H1 (cell line): ENCODE results near the gene SOBP. TPM values are rescaled to one million over a fixed set of nuclear protein-coding genes. Genes with fewer than 3 reads are reported as not detected.

Experiments
- CTCF ChIA-PET: fragments of 300-600 bp; sonication (Branson Sonifier 250); formaldehyde crosslinking; loops from one replicate; lab custom pipeline; 2021; ENCODE audit not compliant: partially characterized antibody; lab: Charles Lee
- POLR2A ChIA-PET: fragments of 300-600 bp; sonication (Branson Sonifier 250); formaldehyde crosslinking; loops from one replicate; lab custom pipeline; 2021; ENCODE audit warnings: inconsistent platforms; ENCODE audit not compliant: partially characterized antibody; lab: Charles Lee
- DNase-seq, 2 experiments: peaks; one replicate each; pipeline versions ENCODE4 v3.0.0 to v3.0.0-alpha.2; 2010 to 2022; ENCODE audit warnings: low spot score in 2 of 2, low read depth in 1 of 2, mixed read lengths in 1 of 2
- FAIRE-seq: peaks from 2 replicates; lab custom pipeline; 2011; peaks lifted over from hg19 to GRCh38; lab: Jason Lieb, UNC
- H2AFZ ChIP-seq: 2 replicates; pipeline ENCODE4 v1.8.1; 2012; ENCODE audit warnings: low read length, inconsistent platforms
- H2AK5ac ChIP-seq: 2 replicates; pipeline ENCODE4 v1.6.1; 2013; ENCODE audit warnings: low read depth, low read length
- H2BK120ac ChIP-seq: replicated peaks from 2 replicates; pipeline ENCODE3; 2013; ENCODE audit warnings: low read depth, low read length, inconsistent platforms
- H2BK12ac ChIP-seq: 2 replicates; pipeline ENCODE4 v1.6.1; 2013; ENCODE audit warnings: low read depth, low read length
- H2BK15ac ChIP-seq: 2 replicates; pipeline ENCODE4 v1.6.1; 2013; ENCODE audit warnings: low read length
- H2BK20ac ChIP-seq: 2 replicates; pipeline ENCODE4 v1.6.1; 2013; ENCODE audit warnings: low read length
- H2BK5ac ChIP-seq: 2 replicates; pipeline ENCODE4 v1.6.1; 2013; ENCODE audit warnings: low read depth, low read length
- H3K14ac ChIP-seq: 2 replicates; pipeline ENCODE4 v1.6.1; 2013; ENCODE audit warnings: inconsistent platforms; ENCODE audit not compliant: insufficient read length
- H3K18ac ChIP-seq: 2 replicates; pipeline ENCODE4 v1.6.1; 2013; ENCODE audit warnings: low read length; ENCODE audit errors: extremely low read depth
- H3K23ac ChIP-seq: 2 replicates; pipeline ENCODE4 v1.6.1; 2013; ENCODE audit warnings: inconsistent platforms; ENCODE audit not compliant: insufficient read length
- H3K23me2 ChIP-seq: 2 replicates; pipeline ENCODE4 v1.6.1; 2013; ENCODE audit warnings: low read depth, low read length
- H3K27ac ChIP-seq: 2 replicates; pipeline ENCODE4 v1.6.1; 2011; ENCODE audit warnings: low read depth, low read length, inconsistent platforms
- H3K27me3 ChIP-seq, 4 experiments: replicated peaks in 1 of 4; 1 replicate in 1 of 4; 2 replicates in 3 of 4; pipeline versions ENCODE4 v1.6.1 to v1.8.1; 2011 to 2013; ENCODE audit warnings: low read length in 3 of 4, mild to moderate bottlenecking in 3 of 4, inconsistent platforms in 2 of 4, mixed read lengths in 2 of 4, moderate library complexity in 1 of 4; ENCODE audit not compliant: control insufficient read depth in 3 of 4, insufficient read depth in 3 of 4; ENCODE audit errors: extremely low read depth in 1 of 4
- H3K36me3 ChIP-seq, 4 experiments: 2 replicates each; pipeline versions ENCODE4 v1.6.1 to v1.8.1; 2011 to 2013; ENCODE audit warnings: mild to moderate bottlenecking in 4 of 4, low read length in 3 of 4, moderate library complexity in 2 of 4, control low read depth in 1 of 4, inconsistent platforms in 1 of 4; ENCODE audit not compliant: insufficient read depth in 4 of 4, control insufficient read depth in 2 of 4
- H3K4ac ChIP-seq: replicated peaks from 2 replicates; pipeline ENCODE3; 2013; ENCODE audit warnings: low read length, low read depth, mixed read lengths, inconsistent platforms; ENCODE audit not compliant: insufficient read length
- H3K4me1 ChIP-seq, 4 experiments: replicated peaks in 1 of 4; 1 replicate in 1 of 4; 2 replicates in 3 of 4; pipeline versions ENCODE4 v1.6.1 to v1.8.1; 2011 to 2013; ENCODE audit warnings: low read length in 3 of 4, inconsistent platforms in 2 of 4, mixed read lengths in 1 of 4; ENCODE audit not compliant: insufficient read depth in 4 of 4, control insufficient read depth in 3 of 4
- H3K4me2 ChIP-seq, 2 experiments: 2 replicates each; pipeline versions ENCODE4 v1.6.1 to v1.8.1; 2011 to 2013; ENCODE audit warnings: low read depth in 2 of 2, low read length in 2 of 2, control low read depth in 1 of 2, inconsistent platforms in 1 of 2, mild to moderate bottlenecking in 1 of 2; ENCODE audit not compliant: insufficient read depth in 1 of 2
- H3K4me3 ChIP-seq, 4 experiments: fragments of 200-600, 300-600 bp in 1 of 4; sonication (generic), shearing (Covaris generic), sonication (Bioruptor Twin) in 1 of 4; 2 replicates each; pipeline versions ENCODE4 v1.5.1 to v1.8.1; 2011 to 2016; ENCODE audit warnings: low read length in 4 of 4, low read depth in 3 of 4, control low read depth in 2 of 4, inconsistent platforms in 2 of 4, mild to moderate bottlenecking in 2 of 4, mixed read lengths in 1 of 4, moderate library complexity in 1 of 4; ENCODE audit not compliant: insufficient read depth in 2 of 4; ENCODE audit errors: extremely low read depth in 1 of 4
- H3K56ac ChIP-seq: replicated peaks from 2 replicates; pipeline ENCODE3; 2013; ENCODE audit warnings: low read depth, mild to moderate bottlenecking, mixed read lengths, low read length, inconsistent platforms; ENCODE audit not compliant: insufficient read length
- H3K79me1 ChIP-seq: 2 replicates; pipeline ENCODE4 v1.6.1; 2013; ENCODE audit warnings: low read depth, low read length, control low read depth
- H3K79me2 ChIP-seq, 2 experiments: 2 replicates each; pipeline versions ENCODE4 v1.6.1 to v1.8.1; 2012 to 2013; ENCODE audit warnings: low read length in 2 of 2, mild to moderate bottlenecking in 2 of 2, inconsistent platforms in 1 of 2; ENCODE audit not compliant: insufficient read depth in 2 of 2, control insufficient read depth in 1 of 2
- H3K9ac ChIP-seq, 4 experiments: replicated peaks in 1 of 4; 1 replicate in 1 of 4; 2 replicates in 3 of 4; pipeline versions ENCODE4 v1.6.1 to v1.8.1; 2011 to 2013; ENCODE audit warnings: low read depth in 3 of 4, low read length in 3 of 4, control low read depth in 2 of 4, mild to moderate bottlenecking in 2 of 4, moderate library complexity in 2 of 4, inconsistent platforms in 1 of 4; ENCODE audit errors: extremely low read depth in 1 of 4
- H3K9me3 ChIP-seq, 2 experiments: 2 replicates each; pipeline versions ENCODE4 v1.6.1 to v1.8.1; 2012 to 2013; ENCODE audit warnings: mild to moderate bottlenecking in 2 of 2, moderate library complexity in 2 of 2, control low read depth in 1 of 2, inconsistent platforms in 1 of 2, low read depth in 1 of 2, low read length in 1 of 2, mixed read lengths in 1 of 2; ENCODE audit not compliant: insufficient read depth in 2 of 2
- H4K20me1 ChIP-seq, 2 experiments: replicated peaks in 1 of 2; 2 replicates each; pipeline versions ENCODE3 to v1.8.1; 2011 to 2013; ENCODE audit warnings: inconsistent platforms in 2 of 2, low read length in 2 of 2, mild to moderate bottlenecking in 1 of 2; ENCODE audit not compliant: insufficient read depth in 2 of 2, control insufficient read depth in 1 of 2
- H4K5ac ChIP-seq: 2 replicates; pipeline ENCODE4 v1.6.1; 2013; ENCODE audit warnings: low read length, low read depth, mixed read lengths, inconsistent platforms; ENCODE audit not compliant: insufficient read length
- H4K8ac ChIP-seq: 2 replicates; pipeline ENCODE4 v1.8.0; 2013; ENCODE audit warnings: mild to moderate bottlenecking, moderate library complexity, low read length, inconsistent platforms; ENCODE audit not compliant: insufficient read depth; ENCODE audit errors: extremely low read depth
- H4K91ac ChIP-seq: replicated peaks from 2 replicates; pipeline ENCODE3; 2013; ENCODE audit warnings: low read length, mixed read lengths, inconsistent platforms; ENCODE audit not compliant: insufficient read length
- CHD1 ChIP-seq: IDR thresholded peaks from 2 replicates; pipeline ENCODE4 v1.6.1; 2012; ENCODE audit warnings: low read depth, low read length, improper control_type of control experiment
- EP300 ChIP-seq, 2 experiments: IDR thresholded peaks; 1 replicate in 1 of 2; 2 replicates in 1 of 2; pipeline ENCODE4 v1.6.1; 2011 to 2012; ENCODE audit warnings: low read depth in 2 of 2, low read length in 2 of 2, mild to moderate bottlenecking in 2 of 2, borderline replicate concordance in 1 of 2, inconsistent platforms in 1 of 2, moderate library complexity in 1 of 2
- GABPA ChIP-seq: IDR thresholded peaks from 2 replicates; pipeline ENCODE4 v1.6.1; 2011; ENCODE audit warnings: mild to moderate bottlenecking, low read length, moderate library complexity, borderline replicate concordance; ENCODE audit not compliant: insufficient read depth
- KDM4A ChIP-seq: IDR thresholded peaks from one replicate; pipeline ENCODE4 v1.7.1; 2012; ENCODE audit warnings: low read depth, mild to moderate bottlenecking, moderate library complexity, low read length, inconsistent platforms; ENCODE audit not compliant: severe bottlenecking
- NANOG ChIP-seq: IDR thresholded peaks from 2 replicates; pipeline ENCODE4 v1.6.1; 2011; ENCODE audit warnings: low read length, low read depth, mild to moderate bottlenecking, inconsistent platforms; ENCODE audit not compliant: insufficient read depth, poor library complexity, severe bottlenecking
- POLR2A ChIP-seq, 2 experiments: IDR thresholded peaks; 1 replicate in 1 of 2; 2 replicates in 1 of 2; pipeline ENCODE4 v1.6.1; 2011; ENCODE audit warnings: low read depth in 2 of 2, low read length in 2 of 2, mild to moderate bottlenecking in 2 of 2; ENCODE audit errors: control extremely low read depth in 1 of 2
- RFX5 ChIP-seq: IDR thresholded peaks from 2 replicates; pipeline ENCODE4 v1.6.1; 2011; ENCODE audit warnings: low read depth, low read length, improper control_type of control experiment, borderline replicate concordance
- SP1 ChIP-seq: IDR thresholded peaks from 2 replicates; pipeline ENCODE4 v1.6.1; 2011; ENCODE audit warnings: low read depth, low read length
- SRF ChIP-seq: IDR thresholded peaks from 2 replicates; pipeline ENCODE4 v1.6.1; 2011; ENCODE audit warnings: mild to moderate bottlenecking, low read depth, low read length, moderate library complexity
- TBP ChIP-seq: IDR thresholded peaks from 2 replicates; pipeline ENCODE4 v1.6.1; 2011; ENCODE audit warnings: low read depth, low read length, improper control_type of control experiment
- USF2 ChIP-seq: IDR thresholded peaks from 2 replicates; pipeline ENCODE4 v1.6.1; 2011; ENCODE audit warnings: low read length, improper control_type of control experiment
- ZNF274 ChIP-seq: IDR thresholded peaks from 2 replicates; pipeline ENCODE4 v1.7.0; 2012; ENCODE audit warnings: low read length, borderline replicate concordance; ENCODE audit errors: extremely low read depth
- WGBS, 2 experiments: shearing (Covaris generic) in 1 of 2; methylation state at CpG; one replicate each; pipeline versions ENCODE4 v1.1.6 to v1.1.7; 2013 to 2015; ENCODE audit warnings: low lambda C conversion rate in 2 of 2, mixed read lengths in 2 of 2, inconsistent platforms in 1 of 2, low coverage in 1 of 2, missing lambda C conversion rate in 1 of 2; ENCODE audit not compliant: insufficient replicate concordance in 2 of 2, insufficient coverage in 1 of 2, insufficient read length in 1 of 2; ENCODE audit errors: extremely low coverage in 1 of 2, missing lambda C conversion rate in 1 of 2; 5-methylcytosine and 5-hydroxymethylcytosine counted together
- polyA plus RNA-seq, 7 experiments: library from polyadenylated mRNA; depleted of rRNA in 3 of 7; stranded (reverse) in 5 of 7; unstranded in 2 of 7; fragments of >200 nt in 5 of 7; fragments of 200-250 nt in 2 of 7; gene quantifications; 1 replicate in 5 of 7; 2 replicates in 1 of 7; 4 replicates in 1 of 7; pipeline versions ENCODE4 v1.2.1 to v1.2.3, GENCODE V29; 2011 to 2013; ENCODE audit warnings: missing spikeins in 2 of 7, mixed read lengths in 2 of 7
- total RNA-seq: library from RNA; stranded (reverse); fragmentation: NEBNext Ultra II Directional; extraction: Animal tissue kit (Norgen Biotek cat#: 25700); gene quantifications from 2 replicates; pipeline ENCODE4 v1.2.1, GENCODE V29; 2021

The SOBP gene
- total and polyA plus RNA-seq, 2 of the 8 experiments (the other 6 are each of a cell fraction or from before 2014, with no cell fraction given): 0.45 to 6.2 TPM

GRCh38 chr6:107689951-107690642, 200.2 kb downstream of the SOBP start:
- H3K4ac ChIP-seq: no peak overlapping the region
- no peak overlapping the region for H4K8ac ChIP-seq
- DNase-seq (no peak), FAIRE-seq (no peak)
- H3K9ac ChIP-seq: no peak overlapping the region
- H2AK5ac ChIP-seq: no peak overlapping the region
- no peak overlapping the region for H2BK120ac ChIP-seq
- no peak overlapping the region for H2BK5ac ChIP-seq
- ChIA-PET POLR2A (interaction anchor here (0.8 kb wide), 1 partner anchor 231 kb away, joined by 3 read pairs; the partner anchor contains the start of gene PDSS2), CTCF (interaction anchor here (0.5 to 4.3 kb wide), 9 partner anchors 9 to 342 kb away, joined by 3 to 26 read pairs (median 4); partner anchors contain the start of gene SCML4)
- 0 out of 4 replicates have a peak, but pooled peaks cover 0 to 3% of the 10 kb centered on the region in 2 experiments for H3K9me3 ChIP-seq
- H3K4me3 ChIP-seq: no peak overlapping the region
- no peak overlapping the region for H3K27ac ChIP-seq
- no peak overlapping the region for H3K18ac ChIP-seq
- whole genome bisulfite sequencing, 2 experiments: 89% methylated on average over 13 of the region's 13 CpGs; no CpG with 5 or more reads in 1 of the 2 experiments
- H2BK20ac ChIP-seq: no peak overlapping the region
- no peaks in the 10 kb centered on the region for H3K36me3 ChIP-seq
- H3K23ac ChIP-seq: no peak overlapping the region
- H3K23me2 ChIP-seq: no peaks in the 10 kb centered on the region
- no peaks in the 10 kb centered on the region for H3K27me3 ChIP-seq
- no peak overlapping the region for H2BK15ac ChIP-seq
- no peaks in the 10 kb centered on the region for H4K20me1 ChIP-seq
- H3K4me2 ChIP-seq: no peak overlapping the region
- no peak overlapping the region for H2BK12ac ChIP-seq
- no peak overlapping the region for H4K5ac ChIP-seq
- no peak overlapping the region for H3K14ac ChIP-seq
- H3K79me1 ChIP-seq: no peaks in the 10 kb centered on the region
- H4K91ac ChIP-seq: no peak overlapping the region
- peaks cover 0 to 4% (median 0%) of the 10 kb centered on the region in 4 experiments; a peak in 2 of 7 replicates for H3K4me1 ChIP-seq
- no peak overlapping the region for H2AFZ ChIP-seq
- H3K56ac ChIP-seq: no peak overlapping the region
- H3K79me2 ChIP-seq: no peaks in the 10 kb centered on the region
- TF ChIP-seq NANOG: no peak
- no peak for TF ChIP-seq SP1
- no peak for TF ChIP-seq RFX5
- no peak for TF ChIP-seq TBP
- TF ChIP-seq ZNF274: no peak
- no peak for TF ChIP-seq POLR2A (IDR thresholded peaks at IDR 0.05; ENCODE audit: control extremely low read depth in 1 of 2, low read depth in 2 of 2, low read length in 2 of 2)
- no peak for TF ChIP-seq USF2
- no peak for TF ChIP-seq KDM4A
- no peak for TF ChIP-seq SRF
- TF ChIP-seq CHD1: no peak
- no peak for TF ChIP-seq EP300 (IDR thresholded peaks at IDR 0.05; ENCODE audit: borderline replicate concordance in 1 of 2, low read depth in 2 of 2, low read length in 2 of 2)
- no peak for TF ChIP-seq GABPA
